ENCODE measurements around the gene CPLX4.

- TF ChIP-seq TAF1 (IDR thresholded peaks at IDR 0.05; ENCODE audit: low read depth, low read length) (no peak), POLR2A (IDR thresholded peaks at IDR 0.05; ENCODE audit: low read depth, low read length) (no peak)
Measured at GRCh38 chr18:59272221-59272888, 46.1 kb downstream of the CPLX4 start.

All from GM12891 (cell line).